COLO829 (cell line): ENCODE results near the gene BRD9.
"Not testable (repeated sequence)": the region's sequence is repeated elsewhere in the genome, so short reads cannot be mapped to it uniquely, and the experiment has no call there.

Experiments
- DNase-seq: peaks from one replicate; pipeline ENCODE4 v3.0.0; 2012; ENCODE audit warnings: low spot score

BRD9 gene

GRCh38 chr5:902129-902916, 9.7 kb upstream of the BRD9 start:
- DNase-seq, result no peak

DNA sequence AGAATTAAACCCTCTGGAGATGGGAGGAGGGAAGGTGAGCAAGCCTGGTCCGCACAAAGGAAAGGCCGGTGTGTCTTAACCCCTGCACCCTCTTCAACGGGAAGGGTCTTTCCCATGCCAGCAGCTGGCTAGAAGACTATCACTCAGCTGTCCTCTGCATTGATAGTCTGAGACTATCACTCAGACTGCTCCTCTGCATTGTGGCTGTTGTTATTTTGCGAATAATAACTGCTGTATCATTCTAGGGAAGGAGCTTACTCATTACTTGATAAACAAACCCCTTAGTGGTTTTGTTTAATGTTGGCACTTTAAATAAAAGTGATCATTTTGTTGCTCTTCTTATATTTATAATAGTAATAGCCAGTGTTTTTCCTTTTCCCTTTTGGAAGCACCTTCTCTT, 8.2 kb upstream of the BRD9 start:
- no peak for DNase-seq

DNA sequence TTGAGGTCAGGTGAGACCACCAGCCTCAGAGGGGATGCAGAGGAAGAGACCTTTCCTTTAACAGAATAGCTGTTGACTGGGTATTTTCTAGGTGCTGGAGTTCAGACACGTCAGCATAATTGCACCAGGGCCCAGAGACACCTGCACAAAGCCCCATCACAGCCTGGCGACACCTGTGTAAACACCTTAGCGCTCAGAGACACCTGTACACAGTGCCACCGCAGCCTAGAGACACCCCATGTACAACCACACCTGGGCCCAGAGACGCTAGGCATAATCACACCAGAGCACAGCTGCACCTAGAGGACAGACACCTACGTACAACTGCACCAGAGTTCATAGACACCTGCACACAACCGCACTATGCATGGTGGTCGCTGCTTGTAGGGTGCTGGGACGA, 1.1 kb upstream of the BRD9 start:
- no peak for DNase-seq

DNA sequence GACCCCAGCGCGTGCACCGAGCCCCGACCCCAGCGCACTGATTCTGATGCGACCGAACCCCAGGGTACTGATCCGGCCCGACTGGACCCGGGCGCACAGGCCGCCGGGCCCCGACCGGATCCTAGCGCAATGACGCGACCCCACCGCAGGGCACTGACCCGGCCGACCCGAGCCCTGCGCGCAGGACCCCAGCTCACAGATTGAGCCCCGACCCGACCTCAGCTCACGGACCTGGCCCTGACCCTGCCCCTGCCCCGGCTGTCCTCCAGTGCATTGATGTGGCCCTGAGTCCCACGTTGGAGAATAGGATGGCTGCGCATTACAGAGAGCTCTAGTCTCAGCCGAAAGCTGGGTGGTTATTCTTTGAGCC, 521 bp upstream of the BRD9 start:
- DNase-seq, result no peak

- no peak for DNase-seq
These were observed 686 bp downstream of the BRD9 start for GRCh38 chr5:891837-892393.

- peak; percentile 34 for DNase-seq
These were observed 1.3 kb downstream of the BRD9 start for GRCh38 chr5:891117-891836.

DNA sequence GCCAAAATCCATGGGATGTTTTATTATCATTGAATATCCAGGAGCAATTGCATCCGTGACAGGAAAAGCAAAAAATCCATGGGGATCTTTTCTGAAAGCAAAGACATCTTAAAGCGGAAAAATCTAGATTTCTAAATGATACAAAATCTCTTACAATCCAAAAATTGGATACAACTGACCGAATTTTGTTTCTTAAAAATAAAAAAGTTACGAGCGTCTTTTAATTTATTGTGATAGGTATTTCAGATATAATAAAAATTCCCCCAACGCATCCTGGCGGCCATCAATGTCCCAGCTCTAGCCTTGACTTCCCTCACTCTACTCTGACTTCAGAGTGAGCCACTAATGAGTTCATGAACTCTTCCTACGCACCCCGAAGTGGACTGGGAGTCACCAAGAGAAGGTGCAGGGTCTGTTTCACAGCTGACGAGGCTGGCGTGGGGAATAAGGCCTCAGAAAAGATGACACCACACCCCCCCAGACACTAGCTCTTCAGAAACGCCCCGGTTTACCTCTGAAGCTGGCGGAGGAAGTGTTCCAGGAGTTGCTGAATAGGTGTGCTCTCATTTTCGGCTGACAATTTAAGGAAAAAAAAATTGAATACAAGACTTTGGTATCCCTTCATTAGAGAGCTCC, 3.4 kb downstream of the BRD9 start:
- DNase-seq, result no peak

DNA sequence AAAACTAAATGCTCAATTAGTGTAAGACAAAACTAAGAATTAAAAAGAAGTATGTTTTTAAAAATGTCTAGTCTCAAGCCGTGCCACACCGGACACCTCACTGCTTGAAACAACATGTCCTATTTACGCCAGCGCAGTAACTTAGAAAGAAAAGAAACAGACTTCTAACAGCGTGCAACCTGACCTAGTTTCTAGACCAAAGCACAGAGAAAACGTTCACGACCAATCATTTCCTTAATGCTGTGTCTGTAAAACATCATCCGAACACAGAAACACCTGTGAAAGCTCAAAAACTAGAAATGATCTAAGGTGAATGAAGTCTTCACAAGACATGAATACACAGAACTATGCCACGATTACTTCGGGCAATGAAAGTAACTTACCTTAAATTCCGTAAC, 4.0 kb downstream of the BRD9 start:
- DNase-seq, result no peak

DNA sequence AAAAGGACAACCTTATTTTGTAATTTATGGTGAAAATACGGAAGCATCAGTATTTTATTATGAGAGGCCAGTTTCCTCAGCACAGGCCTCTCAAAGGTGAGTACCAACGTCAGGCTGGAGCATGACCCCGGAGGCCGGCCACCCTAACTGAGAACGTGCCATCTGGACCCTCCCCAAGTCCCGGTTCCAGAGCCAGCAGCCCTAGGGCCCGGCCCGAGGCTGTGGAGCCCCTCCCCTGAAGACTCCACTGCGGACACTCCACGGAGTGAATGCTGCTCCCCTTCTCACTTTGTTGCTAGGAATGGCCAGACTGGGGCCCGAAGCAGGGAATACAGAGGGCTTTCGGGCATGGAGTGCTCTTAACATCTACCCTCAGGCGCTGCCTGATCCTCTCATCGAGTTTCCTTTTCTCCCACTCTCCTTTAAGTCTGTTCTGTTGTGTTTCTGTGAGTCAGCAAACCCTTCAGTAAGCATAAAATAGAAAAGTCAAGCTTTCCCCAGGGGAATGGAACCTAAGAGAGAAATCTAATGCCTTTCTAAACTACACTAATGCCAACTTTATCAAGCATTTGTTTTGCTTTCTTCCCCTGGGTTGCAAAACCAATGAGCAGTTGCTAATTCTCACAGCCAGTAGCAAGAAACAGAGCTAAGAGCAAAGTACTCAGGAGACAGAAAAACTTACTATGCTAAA, 4.5 kb downstream of the BRD9 start:
- DNase-seq, result no peak

GRCh38 chr5:886716-887325, 5.8 kb downstream of the BRD9 start:
- DNase-seq, result no peak

DNA sequence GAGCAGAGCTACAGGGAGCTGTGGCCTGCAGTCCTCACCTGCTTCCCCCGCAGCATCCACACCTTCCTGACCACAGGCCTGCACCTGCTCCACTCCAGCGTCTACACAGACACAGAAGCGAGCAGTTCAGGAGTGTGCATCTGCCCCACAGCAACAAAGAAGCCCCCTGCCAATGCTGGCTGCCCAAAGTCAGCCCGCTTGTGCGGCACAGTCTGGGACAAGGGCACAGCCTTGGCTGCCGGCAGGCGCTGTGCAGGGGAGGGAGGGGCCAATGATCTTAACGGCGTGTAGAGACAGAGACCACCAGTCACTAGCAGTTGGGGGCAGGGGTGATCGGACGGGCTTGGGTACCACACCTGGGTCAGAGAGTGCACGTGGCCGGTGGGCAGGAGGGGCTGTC, 6.6 kb downstream of the BRD9 start:
- DNase-seq, result no peak

DNA sequence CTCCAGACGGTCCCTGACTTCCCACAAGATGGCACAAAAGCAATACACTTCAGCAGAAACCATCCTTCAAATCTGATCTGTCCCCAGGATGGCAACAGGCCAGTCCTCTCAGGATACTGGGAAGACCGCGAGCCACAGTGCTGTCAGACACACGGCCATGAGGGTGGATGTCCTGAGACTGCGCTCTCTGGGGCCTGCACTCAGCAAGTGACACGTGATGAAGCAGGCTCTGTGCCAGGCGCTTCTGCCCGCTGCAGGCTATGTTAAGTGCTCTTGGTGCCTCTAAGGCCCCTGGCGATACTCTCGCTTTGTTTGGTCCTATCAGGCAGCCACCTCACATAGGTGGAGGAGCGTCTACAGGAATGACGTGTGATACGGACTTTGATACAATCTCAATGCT, 7.1 kb downstream of the BRD9 start:
- DNase-seq, result no peak

GRCh38 chr5:885127-885442, 7.5 kb downstream of the BRD9 start:
- DNase-seq, result no peak

GRCh38 chr5:884345-885126, 8.1 kb downstream of the BRD9 start:
- no peak for DNase-seq

DNA sequence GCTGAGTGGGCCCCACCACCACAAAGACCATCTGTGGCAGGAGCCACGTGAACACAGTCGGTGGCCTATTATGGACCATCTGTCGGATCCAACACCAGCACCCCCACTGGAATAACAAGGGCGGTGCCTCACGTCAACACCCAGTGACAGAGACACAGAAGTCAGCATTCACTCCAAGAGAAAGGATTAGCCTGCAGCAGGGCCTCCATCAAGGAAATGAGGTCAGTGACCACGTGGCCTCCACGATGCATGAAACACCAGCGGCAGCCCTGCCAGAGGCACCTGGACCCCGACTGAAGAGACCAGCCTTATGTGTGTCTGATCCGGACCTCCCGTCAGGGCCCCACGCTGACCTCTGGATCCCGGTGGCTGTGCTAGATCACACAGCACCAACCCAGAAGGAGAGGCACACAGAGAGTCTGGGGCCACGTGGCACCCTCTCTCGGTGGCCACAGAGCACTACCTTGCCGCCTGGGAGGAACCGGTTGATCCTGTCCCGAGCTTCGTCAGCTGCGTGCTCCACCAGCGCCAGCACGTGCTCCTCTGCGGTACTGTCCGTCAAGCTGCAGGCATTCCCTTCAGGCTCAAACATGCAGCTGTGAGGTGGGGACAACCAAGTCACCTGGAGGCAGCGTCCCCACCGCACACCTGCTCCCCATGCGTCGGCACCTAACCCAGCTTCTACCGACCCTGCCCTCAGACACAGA, 9.0 kb downstream of the BRD9 start:
- DNase-seq, result no peak

DNA sequence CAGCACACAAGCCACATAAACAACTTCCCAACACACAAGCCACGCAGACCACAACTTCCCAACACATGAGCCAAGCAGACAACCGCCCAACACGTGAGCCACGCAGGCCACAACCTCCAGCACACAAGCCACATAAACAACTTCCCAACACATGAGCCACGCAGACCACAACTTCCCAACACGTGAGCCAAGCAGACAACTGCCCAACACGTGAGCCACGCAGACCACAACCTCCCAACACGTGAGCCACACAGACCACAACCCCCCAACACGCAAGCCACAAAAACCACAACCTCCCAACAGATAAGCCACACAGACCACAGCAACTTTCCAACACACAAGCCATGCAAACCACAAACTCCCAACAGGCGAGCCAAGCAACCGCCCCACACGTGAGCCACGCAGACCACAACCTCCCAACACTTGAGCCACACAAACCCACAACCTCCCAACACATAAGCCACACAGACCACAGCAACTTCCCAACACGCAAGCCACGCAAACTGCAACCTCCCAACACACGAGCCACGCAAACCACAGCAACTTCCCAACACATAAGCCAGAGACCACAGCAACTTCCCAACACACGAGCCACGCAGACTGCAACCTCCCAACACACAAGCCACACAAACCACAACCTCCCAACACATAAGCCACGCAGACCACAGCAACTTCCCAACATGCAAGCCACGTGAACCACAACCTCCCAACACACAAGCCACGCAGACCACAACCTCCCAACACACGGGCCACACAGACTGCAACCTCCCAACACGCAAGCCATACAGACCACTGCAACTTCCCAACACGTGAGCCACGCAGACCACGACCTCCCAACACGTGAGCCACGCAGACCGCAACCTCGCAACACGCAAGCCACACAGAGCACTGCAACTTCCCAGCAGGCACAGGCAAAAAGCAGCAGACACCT, 10.1 kb downstream of the BRD9 start:
- DNase-seq, result no peak

GRCh38 chr5:881551-881935, 11.1 kb downstream of the BRD9 start:
- DNase-seq, result no peak

- DNase-seq, result no peak
These were observed 11.6 kb downstream of the BRD9 start for GRCh38 chr5:880816-881550.

- DNase-seq, result not testable (repeated sequence)
These were observed 13.9 kb downstream of the BRD9 start for GRCh38 chr5:878677-879076.
